ENCODE data around the gene KIF12.

Gene KIF12

DNA sequence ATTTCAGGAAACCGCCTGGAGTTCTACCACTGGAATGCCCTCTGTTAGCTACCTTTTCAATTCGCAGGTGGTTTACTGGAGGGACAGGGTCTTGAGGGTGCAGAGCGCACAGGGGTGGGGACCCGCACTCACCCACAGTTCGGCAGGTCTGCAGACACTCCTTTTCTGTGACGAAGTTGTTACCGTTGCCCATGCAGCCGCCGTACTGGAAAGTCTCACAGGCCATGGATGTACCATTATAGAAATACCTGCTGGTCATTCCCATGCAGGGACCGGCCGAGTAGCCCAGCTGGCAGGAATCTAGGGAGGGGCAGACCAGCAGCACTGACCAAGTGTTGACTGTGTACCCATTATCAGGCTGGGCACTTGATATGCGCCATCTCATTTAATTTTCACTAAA, 37.8 kb downstream of the KIF12 start:
- Histone ChIP-seq H3K27ac (ENCODE audit: low read depth, low read length) (no peak overlapping the region), H3K4me2 (ENCODE audit: low read length) (no peak overlapping the region), H3K4me1 (ENCODE audit: control insufficient read depth, low read length) (no peaks in the 10 kb centered on the region), H3K4me3 (ENCODE audit: low read length) (no peak overlapping the region), H3K9me3 (ENCODE audit: control insufficient read depth, insufficient read depth, low read length) (no peaks in the 10 kb centered on the region), H3F3A (ENCODE audit: control insufficient read depth, insufficient read depth) (no peaks in the 10 kb centered on the region), H3K36me3 (ENCODE audit: control insufficient read depth, low read length) (no peaks in the 10 kb centered on the region), H4K20me1 (ENCODE audit: control insufficient read depth, insufficient read depth, low read depth, low read length) (no peaks in the 10 kb centered on the region), H3K79me2 (ENCODE audit: control insufficient read depth, low read length) (no peaks in the 10 kb centered on the region), H3K27me3 (ENCODE audit: control insufficient read depth, low read length) (peaks cover 4% of the 10 kb centered on the region; the same call in 1 of the 2 replicates), H3K9me2 (replicated peaks; ENCODE audit: control insufficient read depth, low read length) (no peaks in the 10 kb centered on the region)
- TF ChIP-seq EZH2phosphoT487 (IDR thresholded peaks at IDR 0.05; ENCODE audit: borderline replicate concordance, low read length), result no peak
- TF ChIP-seq, protein P1, sequence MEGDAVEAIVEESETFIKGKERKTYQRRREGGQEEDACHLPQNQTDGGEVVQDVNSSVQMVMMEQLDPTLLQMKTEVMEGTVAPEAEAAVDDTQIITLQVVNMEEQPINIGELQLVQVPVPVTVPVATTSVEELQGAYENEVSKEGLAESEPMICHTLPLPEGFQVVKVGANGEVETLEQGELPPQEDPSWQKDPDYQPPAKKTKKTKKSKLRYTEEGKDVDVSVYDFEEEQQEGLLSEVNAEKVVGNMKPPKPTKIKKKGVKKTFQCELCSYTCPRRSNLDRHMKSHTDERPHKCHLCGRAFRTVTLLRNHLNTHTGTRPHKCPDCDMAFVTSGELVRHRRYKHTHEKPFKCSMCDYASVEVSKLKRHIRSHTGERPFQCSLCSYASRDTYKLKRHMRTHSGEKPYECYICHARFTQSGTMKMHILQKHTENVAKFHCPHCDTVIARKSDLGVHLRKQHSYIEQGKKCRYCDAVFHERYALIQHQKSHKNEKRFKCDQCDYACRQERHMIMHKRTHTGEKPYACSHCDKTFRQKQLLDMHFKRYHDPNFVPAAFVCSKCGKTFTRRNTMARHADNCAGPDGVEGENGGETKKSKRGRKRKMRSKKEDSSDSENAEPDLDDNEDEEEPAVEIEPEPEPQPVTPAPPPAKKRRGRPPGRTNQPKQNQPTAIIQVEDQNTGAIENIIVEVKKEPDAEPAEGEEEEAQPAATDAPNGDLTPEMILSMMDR (IDR thresholded peaks at IDR 0.05; ENCODE audit: low read depth, low read length, poor library complexity, severe bottlenecking), result no peak

DNA sequence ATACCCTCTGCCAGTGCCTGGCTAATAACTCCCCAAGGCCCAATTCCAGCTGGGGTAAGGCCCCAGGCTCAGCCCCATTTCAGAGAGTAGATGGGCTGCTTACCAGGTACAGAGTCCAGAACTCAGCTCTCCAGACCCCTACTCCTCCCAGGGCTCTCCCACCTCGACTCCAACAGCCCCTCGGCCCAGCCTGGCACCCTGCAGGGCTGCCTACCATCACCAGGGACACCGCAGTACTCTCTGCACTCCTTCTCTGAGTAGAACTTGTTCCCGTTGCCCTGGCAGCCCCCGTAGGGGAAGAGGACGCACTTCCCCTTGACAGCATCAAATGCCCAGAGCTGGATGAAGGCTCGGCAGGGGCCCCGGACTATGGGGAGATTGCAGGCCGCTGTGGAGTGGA, 38.4 kb downstream of the KIF12 start:
- Histone ChIP-seq H3F3A (ENCODE audit: control insufficient read depth, insufficient read depth) (no peaks in the 10 kb centered on the region), H4K20me1 (ENCODE audit: control insufficient read depth, insufficient read depth, low read depth, low read length) (no peaks in the 10 kb centered on the region), H3K9me2 (replicated peaks; ENCODE audit: control insufficient read depth, low read length) (no peaks in the 10 kb centered on the region), H3K27me3 (ENCODE audit: control insufficient read depth, low read length) (peaks cover 4% of the 10 kb centered on the region; the same call in 1 of the 2 replicates), H3K36me3 (ENCODE audit: control insufficient read depth, low read length) (no peaks in the 10 kb centered on the region), H3K27ac (ENCODE audit: low read depth, low read length) (no peak overlapping the region), H3K9me3 (ENCODE audit: control insufficient read depth, insufficient read depth, low read length) (no peaks in the 10 kb centered on the region), H3K4me2 (ENCODE audit: low read length) (no peak overlapping the region), H3K4me3 (ENCODE audit: low read length) (no peak overlapping the region), H3K79me2 (ENCODE audit: control insufficient read depth, low read length) (no peaks in the 10 kb centered on the region), H3K4me1 (ENCODE audit: control insufficient read depth, low read length) (no peaks in the 10 kb centered on the region)
- TF ChIP-seq, protein P1 (IDR thresholded peaks at IDR 0.05; ENCODE audit: low read depth, low read length, poor library complexity, severe bottlenecking), result no peak
- no peak for TF ChIP-seq EZH2phosphoT487 (IDR thresholded peaks at IDR 0.05; ENCODE audit: borderline replicate concordance, low read length)

DNA sequence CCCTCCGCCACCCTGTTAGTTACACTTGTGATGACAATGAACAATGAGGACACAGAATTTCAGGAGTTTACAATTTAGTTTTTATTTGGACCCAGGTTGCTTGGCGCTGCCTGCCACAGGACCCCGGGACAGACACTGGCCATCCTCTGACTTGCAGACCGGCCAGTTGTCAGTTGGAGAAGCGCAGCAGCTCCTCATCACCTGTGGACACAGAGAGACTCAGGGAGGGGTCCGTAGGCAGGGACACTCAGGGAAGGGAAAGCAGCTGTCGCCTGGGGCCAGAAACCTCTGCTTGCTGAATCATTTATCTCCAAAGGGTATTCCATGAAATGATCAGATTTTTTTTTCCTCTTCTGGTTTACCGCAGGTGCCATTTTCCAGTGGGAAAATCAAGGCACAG, 39.0 kb downstream of the KIF12 start:
- H3K79me2 ChIP-seq (ENCODE audit: control insufficient read depth, low read length), result no peaks in the 10 kb centered on the region
- no peaks in the 10 kb centered on the region for H3K4me1 ChIP-seq (ENCODE audit: control insufficient read depth, low read length)
- H3K36me3 ChIP-seq (ENCODE audit: control insufficient read depth, low read length), result no peaks in the 10 kb centered on the region
- no peaks in the 10 kb centered on the region for H4K20me1 ChIP-seq (ENCODE audit: control insufficient read depth, insufficient read depth, low read depth, low read length)
- H3F3A ChIP-seq (ENCODE audit: control insufficient read depth, insufficient read depth), result no peaks in the 10 kb centered on the region
- H3K4me2 ChIP-seq (ENCODE audit: low read length), result no peak overlapping the region
- no peak overlapping the region for H3K27ac ChIP-seq (ENCODE audit: low read depth, low read length)
- no peaks in the 10 kb centered on the region for H3K9me2 ChIP-seq (replicated peaks; ENCODE audit: control insufficient read depth, low read length)
- TF ChIP-seq, protein P1 (IDR thresholded peaks at IDR 0.05; ENCODE audit: low read depth, low read length, poor library complexity, severe bottlenecking), result no peak
- no peak for TF ChIP-seq EZH2phosphoT487 (IDR thresholded peaks at IDR 0.05; ENCODE audit: borderline replicate concordance, low read length)
- no peaks in the 10 kb centered on the region for H3K9me3 ChIP-seq (ENCODE audit: control insufficient read depth, insufficient read depth, low read length)
- no peak overlapping the region for H3K4me3 ChIP-seq (ENCODE audit: low read length)
- H3K27me3 ChIP-seq (ENCODE audit: control insufficient read depth, low read length), result no peaks in the 10 kb centered on the region
